Liver (tissue), 3 donors: ENCODE results near the gene RAB43.
"Not testable (repeated sequence)": the region's sequence is repeated elsewhere in the genome, so short reads cannot be mapped to it uniquely, and the experiment has no call there.

Experiments used
- EGR1 ChIP-seq, 2 donors: IDR thresholded peaks; 2 replicates each; pipeline ENCODE4 v1.6.1; 2016 to 2018; ENCODE audit warnings: antibody characterized with exemption in 2 of 2, low read depth in 2 of 2
- FOXA1 ChIP-seq: IDR thresholded peaks from 2 replicates; pipeline ENCODE4 v1.6.1; 2016; ENCODE audit warnings: antibody characterized with exemption
- GABPA ChIP-seq, 2 donors: IDR thresholded peaks in 1 of 2; conservative IDR thresholded peaks in 1 of 2; 2 replicates each; pipeline ENCODE4 v1.6.1; 2016; ENCODE audit warnings: antibody characterized with exemption in 2 of 2, mild to moderate bottlenecking in 1 of 2, moderate library complexity in 1 of 2
- JUND ChIP-seq, 2 donors: IDR thresholded peaks; 2 replicates each; pipeline ENCODE4 v1.6.1; 2016; ENCODE audit warnings: antibody characterized with exemption in 2 of 2
- RAD21 ChIP-seq, 2 donors: IDR thresholded peaks; 2 replicates each; pipeline ENCODE4 v1.6.1; 2016; ENCODE audit warnings: antibody characterized with exemption in 2 of 2, mild to moderate bottlenecking in 2 of 2
- RXRA ChIP-seq, 2 donors: IDR thresholded peaks; 2 replicates each; pipeline ENCODE4 v1.6.1; 2017 to 2018; ENCODE audit warnings: antibody characterized with exemption in 2 of 2, mild to moderate bottlenecking in 1 of 2
- SP1 ChIP-seq: IDR thresholded peaks from 2 replicates; pipeline ENCODE4 v1.6.1; 2018; ENCODE audit warnings: antibody characterized with exemption, mild to moderate bottlenecking
- TAF1 ChIP-seq: conservative IDR thresholded peaks from 2 replicates; pipeline ENCODE4 v1.6.1; 2016; ENCODE audit warnings: antibody characterized with exemption, mild to moderate bottlenecking
- YY1 ChIP-seq: IDR thresholded peaks from 2 replicates; pipeline ENCODE4 v1.6.1; 2016; ENCODE audit warnings: antibody characterized with exemption, mild to moderate bottlenecking
- TF ChIP-seq, protein P1 (sequence below): fragments of 150-350 bp; IDR thresholded peaks from 2 replicates; pipeline ENCODE4 v1.5.1; 2017; ENCODE audit warnings: improper control_type of control experiment, low read depth, low read length; ENCODE audit not compliant: missing input control
- TF ChIP-seq, protein P2 (sequence below): IDR thresholded peaks from 2 replicates; pipeline ENCODE4 v1.6.1; 2016; ENCODE audit warnings: antibody characterized with exemption
- TF ChIP-seq, protein P3 (sequence below): IDR thresholded peaks from 2 replicates; pipeline ENCODE4 v1.6.1; 2016; ENCODE audit warnings: antibody characterized with exemption
- TF ChIP-seq, protein P4 (sequence below): IDR thresholded peaks from 2 replicates; pipeline ENCODE4 v1.6.1; 2016; ENCODE audit warnings: antibody characterized with exemption, mild to moderate bottlenecking
- TF ChIP-seq, protein P5 (sequence below): IDR thresholded peaks from 2 replicates; pipeline ENCODE4 v1.6.1; 2016; ENCODE audit warnings: antibody characterized with exemption
- donor health status: healthy.
- donor health status: healthy.

DNA sequence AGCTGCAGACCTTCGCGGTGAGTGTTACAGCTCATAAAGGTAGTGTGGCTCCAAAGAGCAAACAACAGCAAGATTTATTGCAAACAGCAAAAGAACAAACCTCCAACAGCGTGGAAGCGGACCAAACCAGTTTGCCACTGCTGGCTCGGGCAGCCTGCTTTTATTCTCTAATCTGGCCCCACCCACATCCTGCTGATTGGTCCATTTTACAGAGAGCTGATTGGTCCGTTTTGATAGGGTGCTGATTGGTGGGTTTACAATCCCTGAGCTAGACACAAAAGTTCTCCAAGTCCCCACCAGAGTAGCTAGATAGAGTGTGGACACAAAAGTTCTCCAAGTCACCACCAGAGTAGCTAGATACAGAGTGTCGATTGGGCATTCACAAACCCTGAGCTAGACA, 53.9 kb downstream of the RAB43 start:
- TF ChIP-seq, protein P1, sequence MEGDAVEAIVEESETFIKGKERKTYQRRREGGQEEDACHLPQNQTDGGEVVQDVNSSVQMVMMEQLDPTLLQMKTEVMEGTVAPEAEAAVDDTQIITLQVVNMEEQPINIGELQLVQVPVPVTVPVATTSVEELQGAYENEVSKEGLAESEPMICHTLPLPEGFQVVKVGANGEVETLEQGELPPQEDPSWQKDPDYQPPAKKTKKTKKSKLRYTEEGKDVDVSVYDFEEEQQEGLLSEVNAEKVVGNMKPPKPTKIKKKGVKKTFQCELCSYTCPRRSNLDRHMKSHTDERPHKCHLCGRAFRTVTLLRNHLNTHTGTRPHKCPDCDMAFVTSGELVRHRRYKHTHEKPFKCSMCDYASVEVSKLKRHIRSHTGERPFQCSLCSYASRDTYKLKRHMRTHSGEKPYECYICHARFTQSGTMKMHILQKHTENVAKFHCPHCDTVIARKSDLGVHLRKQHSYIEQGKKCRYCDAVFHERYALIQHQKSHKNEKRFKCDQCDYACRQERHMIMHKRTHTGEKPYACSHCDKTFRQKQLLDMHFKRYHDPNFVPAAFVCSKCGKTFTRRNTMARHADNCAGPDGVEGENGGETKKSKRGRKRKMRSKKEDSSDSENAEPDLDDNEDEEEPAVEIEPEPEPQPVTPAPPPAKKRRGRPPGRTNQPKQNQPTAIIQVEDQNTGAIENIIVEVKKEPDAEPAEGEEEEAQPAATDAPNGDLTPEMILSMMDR, result not testable (repeated sequence)
- not testable (repeated sequence) for TF ChIP-seq EGR1 (IDR thresholded peaks at IDR 0.05; ENCODE audit: low read depth in 2 of 2); RXRA (IDR thresholded peaks at IDR 0.05); SP1; JUND (IDR thresholded peaks at IDR 0.05); FOXA1; TAF1; RAD21 (IDR thresholded peaks at IDR 0.05); YY1; GABPA (IDR thresholded peaks at IDR 0.05 in 1 of 2, conservative IDR thresholded peaks at IDR 0.05 in 1 of 2)
- TF ChIP-seq, protein P2, sequence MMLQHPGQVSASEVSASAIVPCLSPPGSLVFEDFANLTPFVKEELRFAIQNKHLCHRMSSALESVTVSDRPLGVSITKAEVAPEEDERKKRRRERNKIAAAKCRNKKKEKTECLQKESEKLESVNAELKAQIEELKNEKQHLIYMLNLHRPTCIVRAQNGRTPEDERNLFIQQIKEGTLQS, result not testable (repeated sequence)
- TF ChIP-seq, protein P3, sequence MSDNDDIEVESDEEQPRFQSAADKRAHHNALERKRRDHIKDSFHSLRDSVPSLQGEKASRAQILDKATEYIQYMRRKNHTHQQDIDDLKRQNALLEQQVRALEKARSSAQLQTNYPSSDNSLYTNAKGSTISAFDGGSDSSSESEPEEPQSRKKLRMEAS, result not testable (repeated sequence)
- TF ChIP-seq, protein P4, sequence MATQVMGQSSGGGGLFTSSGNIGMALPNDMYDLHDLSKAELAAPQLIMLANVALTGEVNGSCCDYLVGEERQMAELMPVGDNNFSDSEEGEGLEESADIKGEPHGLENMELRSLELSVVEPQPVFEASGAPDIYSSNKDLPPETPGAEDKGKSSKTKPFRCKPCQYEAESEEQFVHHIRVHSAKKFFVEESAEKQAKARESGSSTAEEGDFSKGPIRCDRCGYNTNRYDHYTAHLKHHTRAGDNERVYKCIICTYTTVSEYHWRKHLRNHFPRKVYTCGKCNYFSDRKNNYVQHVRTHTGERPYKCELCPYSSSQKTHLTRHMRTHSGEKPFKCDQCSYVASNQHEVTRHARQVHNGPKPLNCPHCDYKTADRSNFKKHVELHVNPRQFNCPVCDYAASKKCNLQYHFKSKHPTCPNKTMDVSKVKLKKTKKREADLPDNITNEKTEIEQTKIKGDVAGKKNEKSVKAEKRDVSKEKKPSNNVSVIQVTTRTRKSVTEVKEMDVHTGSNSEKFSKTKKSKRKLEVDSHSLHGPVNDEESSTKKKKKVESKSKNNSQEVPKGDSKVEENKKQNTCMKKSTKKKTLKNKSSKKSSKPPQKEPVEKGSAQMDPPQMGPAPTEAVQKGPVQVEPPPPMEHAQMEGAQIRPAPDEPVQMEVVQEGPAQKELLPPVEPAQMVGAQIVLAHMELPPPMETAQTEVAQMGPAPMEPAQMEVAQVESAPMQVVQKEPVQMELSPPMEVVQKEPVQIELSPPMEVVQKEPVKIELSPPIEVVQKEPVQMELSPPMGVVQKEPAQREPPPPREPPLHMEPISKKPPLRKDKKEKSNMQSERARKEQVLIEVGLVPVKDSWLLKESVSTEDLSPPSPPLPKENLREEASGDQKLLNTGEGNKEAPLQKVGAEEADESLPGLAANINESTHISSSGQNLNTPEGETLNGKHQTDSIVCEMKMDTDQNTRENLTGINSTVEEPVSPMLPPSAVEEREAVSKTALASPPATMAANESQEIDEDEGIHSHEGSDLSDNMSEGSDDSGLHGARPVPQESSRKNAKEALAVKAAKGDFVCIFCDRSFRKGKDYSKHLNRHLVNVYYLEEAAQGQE, result not testable (repeated sequence)
- TF ChIP-seq, protein P5, sequence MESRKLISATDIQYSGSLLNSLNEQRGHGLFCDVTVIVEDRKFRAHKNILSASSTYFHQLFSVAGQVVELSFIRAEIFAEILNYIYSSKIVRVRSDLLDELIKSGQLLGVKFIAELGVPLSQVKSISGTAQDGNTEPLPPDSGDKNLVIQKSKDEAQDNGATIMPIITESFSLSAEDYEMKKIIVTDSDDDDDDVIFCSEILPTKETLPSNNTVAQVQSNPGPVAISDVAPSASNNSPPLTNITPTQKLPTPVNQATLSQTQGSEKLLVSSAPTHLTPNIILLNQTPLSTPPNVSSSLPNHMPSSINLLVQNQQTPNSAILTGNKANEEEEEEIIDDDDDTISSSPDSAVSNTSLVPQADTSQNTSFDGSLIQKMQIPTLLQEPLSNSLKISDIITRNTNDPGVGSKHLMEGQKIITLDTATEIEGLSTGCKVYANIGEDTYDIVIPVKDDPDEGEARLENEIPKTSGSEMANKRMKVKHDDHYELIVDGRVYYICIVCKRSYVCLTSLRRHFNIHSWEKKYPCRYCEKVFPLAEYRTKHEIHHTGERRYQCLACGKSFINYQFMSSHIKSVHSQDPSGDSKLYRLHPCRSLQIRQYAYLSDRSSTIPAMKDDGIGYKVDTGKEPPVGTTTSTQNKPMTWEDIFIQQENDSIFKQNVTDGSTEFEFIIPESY, result not testable (repeated sequence)
